ENCODE measurements around the gene ERMP1.
"Not testable (repeated sequence)": the region's sequence is repeated elsewhere in the genome, so short reads cannot be mapped to it uniquely, and the experiment has no call there.

The ERMP1 gene

DNA sequence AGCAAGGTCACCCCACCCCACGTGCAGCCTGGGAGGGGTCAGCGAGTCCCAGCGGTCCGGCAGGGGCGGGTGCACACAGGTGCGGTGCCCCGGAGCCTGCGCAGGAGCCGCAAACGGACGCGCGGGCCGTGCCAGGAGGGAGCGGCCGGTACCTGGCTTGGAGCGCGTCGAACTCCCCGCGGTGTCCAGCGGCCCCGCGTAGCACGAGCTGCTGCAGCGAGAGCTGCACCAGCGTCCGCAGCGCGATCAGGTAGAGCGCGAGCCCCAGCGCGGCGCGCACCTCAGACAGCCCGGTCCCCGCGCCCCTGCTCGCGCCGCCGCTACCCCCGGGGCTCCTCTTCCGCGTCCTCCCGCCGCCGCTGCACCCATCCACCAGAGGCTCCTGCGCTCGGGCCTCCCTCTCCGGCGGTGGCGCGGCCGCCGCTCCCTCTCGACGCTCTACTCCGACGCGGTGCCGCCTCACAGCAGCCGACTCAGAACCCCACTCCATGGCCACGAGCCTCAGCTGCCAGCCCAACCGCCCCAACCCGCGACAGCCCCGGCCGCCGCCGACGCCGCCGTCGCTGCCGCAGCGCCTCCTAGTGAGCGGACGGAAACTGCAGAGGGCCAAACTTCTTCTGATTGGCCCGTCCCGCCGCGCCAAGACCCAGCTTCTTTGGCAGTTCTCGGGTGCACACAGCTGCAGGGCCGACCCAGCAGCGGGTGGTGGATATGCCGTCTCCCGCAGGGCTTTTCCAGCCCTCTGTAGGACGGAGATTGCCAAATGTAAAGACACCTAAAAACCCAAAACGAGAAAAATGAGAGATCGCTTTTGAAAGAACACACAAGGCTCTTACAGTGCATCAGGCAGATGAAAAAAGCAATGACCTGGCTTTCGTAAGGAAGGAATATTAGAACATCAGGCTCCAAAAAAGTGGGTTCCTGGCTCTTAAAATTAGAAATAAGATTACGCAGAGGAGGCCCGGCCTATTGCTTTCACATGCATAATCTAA, at the start of gene ERMP1:
TSS of gene ERMP1 (minus strand) at position 580 of the 992 bp plus-strand sequence. CDS start at position 490, 90 bp downstream.
- ATAC-seq: peak; percentile 95
- TF ChIP-seq TOX (CRISPR knock-in tag; IDR thresholded peaks at IDR 0.05; ENCODE audit: borderline replicate concordance): no peak
- no peak for TF ChIP-seq OSR1 (CRISPR knock-in tag; IDR thresholded peaks at IDR 0.05)
- no peak; the same call in 1 of the 2 replicates for TF ChIP-seq TCF4 (CRISPR knock-in tag; IDR thresholded peaks at IDR 0.05; ENCODE audit: borderline replicate concordance)
- TF ChIP-seq BACH2 (CRISPR knock-in tag; IDR thresholded peaks at IDR 0.05; ENCODE audit: borderline replicate concordance): no peak

- not testable (repeated sequence) for ATAC-seq
Observed at GRCh38 chr9:5882244-5883012, 49.5 kb upstream of the ERMP1 start.

DNA sequence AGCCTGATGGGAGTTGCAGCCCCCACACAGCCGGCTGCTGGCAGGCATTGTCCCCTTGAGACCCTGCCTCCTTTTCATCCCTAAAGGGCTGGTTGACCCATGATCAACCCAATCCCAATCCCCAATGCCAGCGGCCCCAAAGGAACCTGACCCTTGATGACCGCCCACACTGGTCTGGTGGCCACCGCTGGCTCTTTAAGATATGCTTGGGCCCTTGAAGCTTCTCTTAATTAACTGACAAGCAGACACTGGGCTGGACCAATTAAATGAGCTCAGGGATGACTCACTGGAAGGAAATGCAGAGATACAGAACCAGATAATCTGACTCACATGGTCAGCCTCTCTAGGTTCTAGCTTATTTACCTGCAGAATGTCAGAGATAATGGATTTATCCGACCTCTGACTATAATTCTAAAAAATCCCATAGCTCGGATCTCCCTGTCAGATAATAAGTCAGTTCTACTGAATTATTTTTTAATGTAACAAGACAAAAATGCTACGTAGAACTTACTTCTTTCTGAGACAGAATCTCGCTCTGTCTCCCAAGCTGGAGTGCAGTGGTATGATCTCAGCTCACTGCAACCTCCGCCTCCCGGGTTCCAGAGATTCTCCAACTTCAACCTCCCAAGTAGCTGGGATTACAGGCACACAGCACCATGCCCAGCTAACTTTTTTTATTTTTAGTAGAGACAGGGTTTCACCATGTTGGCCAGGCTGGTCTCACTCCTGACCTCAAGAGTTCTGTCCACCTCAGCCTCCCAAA, 46.7 kb upstream of the ERMP1 start:
- no peak for TF ChIP-seq SNAI2 (CRISPR knock-in tag; IDR thresholded peaks at IDR 0.05)
- no peak for TF ChIP-seq ZFP30 (CRISPR knock-in tag; IDR thresholded peaks at IDR 0.05)
- no peak for TF ChIP-seq GLIS3 (CRISPR knock-in tag; IDR thresholded peaks at IDR 0.05)
- no peak for TF ChIP-seq BACH2 (CRISPR knock-in tag; IDR thresholded peaks at IDR 0.05; ENCODE audit: borderline replicate concordance)
- TF ChIP-seq ISL1 (CRISPR knock-in tag; IDR thresholded peaks at IDR 0.05): peak; percentile 91
- no peak for TF ChIP-seq ZNF70 (CRISPR knock-in tag; IDR thresholded peaks at IDR 0.05)
- no peak for TF ChIP-seq POU6F1 (CRISPR knock-in tag; IDR thresholded peaks at IDR 0.05; ENCODE audit: borderline replicate concordance, low read depth)
- TF ChIP-seq TSHZ2 (CRISPR knock-in tag; IDR thresholded peaks at IDR 0.05): no peak
- TF ChIP-seq ZFP3 (CRISPR knock-in tag; IDR thresholded peaks at IDR 0.05): 0 out of 2 replicates have a peak, but pooled peaks have one; percentile 52
- 0 out of 2 replicates have a peak, but pooled peaks have one; percentile 61 for TF ChIP-seq CSDC2 (CRISPR knock-in tag; IDR thresholded peaks at IDR 0.05)
- no peak for TF ChIP-seq ESRRG (CRISPR knock-in tag; IDR thresholded peaks at IDR 0.05)
- TF ChIP-seq TCF4 (CRISPR knock-in tag; IDR thresholded peaks at IDR 0.05; ENCODE audit: borderline replicate concordance): no peak
- no peak for TF ChIP-seq ZNF8 (CRISPR knock-in tag; IDR thresholded peaks at IDR 0.05)
- TF ChIP-seq ARNTL (CRISPR knock-in tag; IDR thresholded peaks at IDR 0.05; ENCODE audit: borderline replicate concordance, low read depth): no peak
- no peak for TF ChIP-seq TOX (CRISPR knock-in tag; IDR thresholded peaks at IDR 0.05; ENCODE audit: borderline replicate concordance)
- no peak for TF ChIP-seq ZNF565 (CRISPR knock-in tag; conservative IDR thresholded peaks at IDR 0.05; ENCODE audit: low read depth)
- no peak for TF ChIP-seq PATZ1 (CRISPR knock-in tag; IDR thresholded peaks at IDR 0.05; ENCODE audit: borderline replicate concordance)
- TF ChIP-seq RARB (CRISPR knock-in tag; IDR thresholded peaks at IDR 0.05): no peak
- no peak for TF ChIP-seq PPARA (CRISPR knock-in tag; IDR thresholded peaks at IDR 0.05; ENCODE audit: borderline replicate concordance)
- TF ChIP-seq, protein P1, sequence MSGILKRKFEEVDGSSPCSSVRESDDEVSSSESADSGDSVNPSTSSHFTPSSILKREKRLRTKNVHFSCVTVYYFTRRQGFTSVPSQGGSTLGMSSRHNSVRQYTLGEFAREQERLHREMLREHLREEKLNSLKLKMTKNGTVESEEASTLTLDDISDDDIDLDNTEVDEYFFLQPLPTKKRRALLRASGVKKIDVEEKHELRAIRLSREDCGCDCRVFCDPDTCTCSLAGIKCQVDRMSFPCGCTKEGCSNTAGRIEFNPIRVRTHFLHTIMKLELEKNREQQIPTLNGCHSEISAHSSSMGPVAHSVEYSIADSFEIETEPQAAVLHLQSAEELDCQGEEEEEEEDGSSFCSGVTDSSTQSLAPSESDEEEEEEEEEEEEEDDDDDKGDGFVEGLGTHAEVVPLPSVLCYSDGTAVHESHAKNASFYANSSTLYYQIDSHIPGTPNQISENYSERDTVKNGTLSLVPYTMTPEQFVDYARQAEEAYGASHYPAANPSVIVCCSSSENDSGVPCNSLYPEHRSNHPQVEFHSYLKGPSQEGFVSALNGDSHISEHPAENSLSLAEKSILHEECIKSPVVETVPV (CRISPR knock-in tag; IDR thresholded peaks at IDR 0.05): no peak
- no peak for TF ChIP-seq CREB5 (CRISPR knock-in tag; IDR thresholded peaks at IDR 0.05; ENCODE audit: low read depth)
- no peak for TF ChIP-seq ZC3H10 (CRISPR knock-in tag; IDR thresholded peaks at IDR 0.05)
- ATAC-seq: peak; percentile 98

Measured in SK-N-SH treated with all-trans-retinoic acid at 6 μM for 48 hours (cell line).